DMS53 treated with DMSO at 0.1 percent for 48 hours (cell line): Measurements from ENCODE around the gene SLK.

Experiments used
- DNase-seq: peaks from one replicate; lab custom pipeline; 2025; ENCODE audit not compliant: unreplicated experiment; lab: John Stamatoyannopoulos, UW

The SLK gene

GRCh38 chr10:104033401-104033930, 66.5 kb downstream of the SLK start:
- no peak for DNase-seq

DNA sequence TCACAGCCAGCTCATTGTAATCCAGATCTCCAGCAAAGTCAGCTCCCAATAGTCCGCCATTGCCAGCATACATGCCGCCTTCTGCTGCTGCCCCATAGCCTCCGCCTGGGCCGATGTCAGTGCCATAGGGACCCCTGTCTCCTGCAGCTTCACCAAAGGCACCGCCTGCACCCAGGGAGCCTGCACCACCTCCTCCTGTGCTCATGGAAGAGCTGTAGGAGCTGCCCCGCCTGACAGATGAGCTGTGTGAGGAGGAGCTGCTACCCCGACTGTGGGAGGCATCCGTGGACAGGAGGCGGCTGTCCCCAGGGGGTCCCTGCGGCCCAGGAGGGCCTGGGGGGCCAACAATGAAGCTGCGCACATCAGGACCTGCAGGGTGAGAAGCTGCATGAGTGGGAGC, 67.0 kb downstream of the SLK start:
- DNase-seq = no peak

DNA sequence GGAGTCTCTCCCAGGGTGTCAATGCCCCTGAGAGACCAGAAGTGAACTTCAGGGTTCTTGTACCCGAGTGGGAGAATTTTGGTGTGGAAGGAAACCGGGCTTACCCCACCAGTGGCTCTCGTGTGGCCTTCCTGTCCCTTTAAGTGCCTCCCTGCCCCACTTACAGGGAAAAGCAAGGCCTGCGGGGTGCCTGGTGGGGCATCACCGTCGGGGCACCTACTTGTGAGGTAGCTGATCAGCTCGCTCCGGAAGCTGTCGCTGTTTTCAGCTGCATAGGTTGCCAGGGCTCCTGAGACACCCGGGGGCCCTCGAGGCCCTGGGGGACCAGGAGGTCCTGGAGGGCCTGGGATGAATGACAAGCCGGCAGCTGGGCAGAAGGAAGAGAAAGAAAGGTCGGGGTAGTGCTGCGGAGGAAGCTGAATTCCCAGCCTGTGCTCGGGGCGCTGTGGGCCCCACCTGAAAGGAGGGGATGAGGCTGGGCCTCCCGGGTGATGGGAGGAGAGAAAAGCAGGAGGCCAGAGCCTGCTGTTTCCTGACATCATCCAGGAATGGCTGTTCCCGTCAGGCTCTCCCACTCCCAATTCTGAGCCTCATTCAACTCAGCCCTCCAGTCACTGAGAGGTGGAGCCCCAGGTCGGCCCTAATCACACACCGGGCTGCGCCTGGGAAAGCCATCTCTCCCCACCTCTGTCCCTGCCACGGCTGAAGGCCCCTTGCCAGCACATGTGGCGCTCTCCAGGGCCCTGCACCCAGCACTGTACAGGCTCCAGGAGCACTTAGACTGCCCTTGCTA, 67.7 kb downstream of the SLK start:
- no peak for DNase-seq

DNA sequence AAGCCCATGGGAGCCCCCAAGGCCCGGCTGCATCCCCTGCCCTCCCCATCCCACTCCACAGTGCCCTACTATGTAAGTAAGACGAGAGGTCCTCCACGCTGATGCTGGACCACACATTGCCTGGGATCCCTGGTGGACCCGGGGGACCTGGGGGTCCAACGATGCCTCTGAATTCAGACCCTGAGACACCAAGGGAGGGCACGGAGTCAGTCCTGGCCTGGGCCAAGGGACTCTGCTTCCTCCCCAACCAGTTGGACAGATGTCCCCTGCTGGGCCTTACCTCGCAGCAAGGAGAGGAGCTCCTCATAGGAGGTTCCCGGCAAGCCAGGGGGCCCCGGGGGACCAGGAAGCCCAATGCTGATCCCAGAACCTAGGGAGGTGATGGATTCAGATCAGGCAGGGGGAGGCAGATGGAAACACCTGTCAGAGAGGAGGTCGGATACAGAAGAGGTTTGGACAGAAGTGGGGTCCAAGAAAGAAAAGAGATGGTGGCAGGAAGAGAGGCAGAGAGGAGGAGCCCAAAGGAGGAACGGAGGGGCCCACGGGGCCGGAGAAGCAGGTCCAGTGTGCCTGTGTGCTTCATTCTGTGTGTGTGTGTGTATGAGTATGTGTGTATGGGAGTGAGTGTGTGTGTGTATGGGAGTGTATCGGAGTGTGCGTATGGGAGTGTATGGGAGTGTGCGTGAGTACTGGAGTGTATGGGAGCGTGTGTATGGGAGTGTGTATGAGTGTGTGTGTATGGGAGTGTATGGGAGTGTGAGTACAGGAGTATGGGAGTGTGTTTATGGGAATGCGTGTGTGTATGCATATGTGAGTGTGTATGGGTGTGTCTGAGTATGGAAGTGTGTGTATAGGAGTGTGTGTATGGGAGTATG, 68.5 kb downstream of the SLK start:
- DNase-seq = no peak

DNA sequence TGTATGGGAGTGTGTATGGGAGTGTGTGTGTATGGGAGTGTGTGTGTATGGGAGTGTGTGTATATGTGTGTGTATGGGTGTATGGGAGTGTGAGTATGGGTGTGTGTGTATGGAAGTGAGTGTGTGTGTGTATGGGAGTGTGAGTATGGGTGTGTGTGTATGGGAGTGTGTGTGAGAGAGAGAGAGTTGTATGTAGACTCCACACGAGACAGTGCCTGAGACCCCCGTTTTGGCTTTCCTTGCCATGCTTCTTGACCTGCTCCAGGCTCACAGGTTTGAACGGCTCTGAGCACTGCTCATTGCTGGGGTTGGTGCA, 69.1 kb downstream of the SLK start:
- no peak for DNase-seq

- DNase-seq = no peak
Observed at GRCh38 chr10:104036518-104037260, 69.7 kb downstream of the SLK start.

- DNase-seq = no peak
Observed at GRCh38 chr10:104037261-104037951, 70.5 kb downstream of the SLK start.

DNA sequence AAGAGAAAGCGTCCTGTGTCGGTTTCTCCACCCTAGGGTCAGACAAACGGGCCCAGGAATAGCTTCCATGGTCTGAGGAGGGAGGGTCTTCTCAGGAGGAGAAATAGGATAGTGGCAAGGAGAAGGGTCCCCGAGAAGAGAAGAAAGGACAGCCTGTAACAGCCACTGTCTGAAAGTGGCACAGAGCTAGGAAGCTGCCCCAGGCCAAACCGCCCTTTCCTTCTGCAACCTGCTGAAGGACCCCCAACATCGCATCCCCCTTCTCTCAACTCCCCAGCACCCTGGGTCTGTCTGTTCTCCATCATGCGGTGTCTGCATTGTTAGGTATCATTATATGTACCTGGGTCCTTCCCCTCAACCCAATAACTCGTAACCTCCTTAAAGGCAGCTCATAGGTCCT, 71.6 kb downstream of the SLK start:
- no peak for DNase-seq

DNA sequence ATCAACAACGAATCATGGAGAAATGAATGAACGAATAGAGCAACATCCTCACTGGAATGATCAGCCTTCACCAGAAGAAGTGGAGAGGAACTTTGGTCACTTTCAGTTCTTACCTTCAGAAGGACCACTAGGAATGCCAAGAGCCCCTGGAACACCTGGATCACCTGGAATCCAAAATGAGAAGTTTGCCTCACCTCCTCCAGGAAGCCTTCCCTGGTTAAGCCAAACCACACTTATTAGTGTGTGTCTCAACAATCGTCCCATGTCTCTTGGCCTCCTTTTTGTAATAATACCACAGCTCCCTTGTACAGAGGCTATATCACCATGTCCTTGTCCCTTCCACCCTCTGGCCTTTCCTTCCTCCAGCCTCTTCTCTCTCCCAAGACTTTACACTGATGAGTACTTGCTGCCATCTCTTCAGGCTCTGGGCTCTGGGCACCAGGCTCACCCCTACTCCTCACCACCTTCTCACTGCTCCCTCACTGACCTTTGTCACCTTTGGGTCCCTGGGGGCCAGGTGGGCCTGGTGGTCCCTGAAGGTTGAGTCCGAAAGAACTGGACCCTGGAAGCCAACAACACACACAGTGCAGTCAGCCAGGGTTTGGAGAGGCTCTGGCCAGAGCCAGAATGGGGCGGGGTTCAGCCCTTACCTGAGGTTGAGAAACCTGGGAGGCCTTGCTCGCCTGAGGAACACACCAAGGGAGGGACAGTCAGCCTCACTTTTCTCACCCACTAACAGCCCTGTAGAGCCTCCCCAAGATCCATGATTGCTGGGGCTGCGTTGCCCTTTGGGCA, 72.2 kb downstream of the SLK start:
- no peak for DNase-seq

GRCh38 chr10:104040382-104040781, 73.4 kb downstream of the SLK start:
- DNase-seq = no peak

DNA sequence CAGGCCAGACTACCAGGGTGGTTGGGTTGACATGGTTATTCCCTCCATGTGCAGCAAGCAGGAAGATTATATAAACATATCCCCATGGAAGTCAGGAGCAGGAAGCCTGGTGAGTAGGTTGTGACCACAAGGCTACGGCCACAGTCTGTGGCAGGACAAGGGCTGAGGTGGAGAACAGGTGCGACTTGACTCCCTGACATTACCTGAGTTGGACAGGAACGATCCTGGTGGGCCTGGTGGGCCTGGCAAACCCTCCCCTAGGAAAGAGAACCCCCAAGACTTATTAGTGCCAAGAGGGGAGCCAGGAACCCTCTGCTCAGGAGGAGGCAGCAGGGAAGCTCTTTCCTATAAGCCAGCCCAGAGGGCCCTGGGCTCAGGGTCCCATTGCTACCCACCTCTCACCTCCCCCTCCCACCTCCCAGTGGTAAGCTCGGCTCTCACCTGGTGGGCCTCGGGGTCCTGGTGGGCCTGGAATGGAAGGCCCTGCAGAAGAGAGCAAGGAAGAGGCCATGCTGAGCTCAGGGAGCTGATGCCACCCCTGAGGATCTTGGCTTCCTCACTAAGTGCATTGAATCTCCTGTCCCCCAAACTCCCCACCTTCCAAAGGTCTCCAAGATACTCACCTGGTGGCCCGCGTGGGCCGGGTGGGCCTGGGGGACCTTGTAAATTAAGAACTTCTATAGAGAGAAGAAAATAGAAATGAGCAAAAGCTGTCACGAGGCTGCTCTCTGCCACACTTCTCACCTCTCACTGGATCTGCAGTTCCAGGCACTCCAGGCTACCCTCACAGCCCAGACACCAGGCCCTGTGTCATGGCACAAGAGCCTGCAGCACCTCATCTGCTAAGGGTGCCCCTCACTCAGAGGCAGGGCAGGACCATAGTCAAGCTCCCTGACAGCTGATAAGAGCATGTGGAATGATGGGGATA, 74.2 kb downstream of the SLK start:
- no peak for DNase-seq

GRCh38 chr10:104041891-104042535, 75.1 kb downstream of the SLK start:
- no peak for DNase-seq

DNA sequence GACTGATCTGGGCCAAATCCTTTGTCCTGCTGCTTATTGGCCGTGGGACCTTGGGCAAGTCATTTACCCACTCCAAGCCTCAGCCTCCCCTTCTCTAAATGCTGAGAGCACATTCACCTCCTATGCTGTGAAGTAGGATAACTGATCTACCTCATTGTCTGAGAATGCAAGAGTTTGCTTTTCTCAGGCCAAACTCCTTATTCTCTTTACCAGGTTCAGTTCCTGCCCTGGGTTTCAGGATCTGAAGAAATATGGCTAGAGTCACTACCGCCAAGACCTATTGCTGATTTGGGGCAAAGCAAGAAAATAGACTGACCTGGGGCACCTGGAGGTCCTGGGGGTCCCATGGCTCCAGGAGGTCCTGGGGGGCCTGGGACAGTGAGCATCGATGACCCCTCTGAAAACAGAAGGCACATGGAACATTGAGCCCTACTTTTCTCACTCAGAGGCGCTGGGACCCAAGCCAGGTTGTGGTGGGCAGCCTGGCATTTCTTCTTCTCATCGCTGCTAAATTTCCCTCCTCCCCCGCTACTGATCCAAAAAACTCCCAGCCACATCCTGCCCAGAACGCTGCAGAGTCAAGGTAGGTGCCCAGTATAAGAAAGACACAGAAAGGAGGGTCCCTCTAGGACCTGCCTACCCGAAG, 76.4 kb downstream of the SLK start:
- no peak for DNase-seq

GRCh38 chr10:104043854-104044253, 76.9 kb downstream of the SLK start:
- no peak for DNase-seq

DNA sequence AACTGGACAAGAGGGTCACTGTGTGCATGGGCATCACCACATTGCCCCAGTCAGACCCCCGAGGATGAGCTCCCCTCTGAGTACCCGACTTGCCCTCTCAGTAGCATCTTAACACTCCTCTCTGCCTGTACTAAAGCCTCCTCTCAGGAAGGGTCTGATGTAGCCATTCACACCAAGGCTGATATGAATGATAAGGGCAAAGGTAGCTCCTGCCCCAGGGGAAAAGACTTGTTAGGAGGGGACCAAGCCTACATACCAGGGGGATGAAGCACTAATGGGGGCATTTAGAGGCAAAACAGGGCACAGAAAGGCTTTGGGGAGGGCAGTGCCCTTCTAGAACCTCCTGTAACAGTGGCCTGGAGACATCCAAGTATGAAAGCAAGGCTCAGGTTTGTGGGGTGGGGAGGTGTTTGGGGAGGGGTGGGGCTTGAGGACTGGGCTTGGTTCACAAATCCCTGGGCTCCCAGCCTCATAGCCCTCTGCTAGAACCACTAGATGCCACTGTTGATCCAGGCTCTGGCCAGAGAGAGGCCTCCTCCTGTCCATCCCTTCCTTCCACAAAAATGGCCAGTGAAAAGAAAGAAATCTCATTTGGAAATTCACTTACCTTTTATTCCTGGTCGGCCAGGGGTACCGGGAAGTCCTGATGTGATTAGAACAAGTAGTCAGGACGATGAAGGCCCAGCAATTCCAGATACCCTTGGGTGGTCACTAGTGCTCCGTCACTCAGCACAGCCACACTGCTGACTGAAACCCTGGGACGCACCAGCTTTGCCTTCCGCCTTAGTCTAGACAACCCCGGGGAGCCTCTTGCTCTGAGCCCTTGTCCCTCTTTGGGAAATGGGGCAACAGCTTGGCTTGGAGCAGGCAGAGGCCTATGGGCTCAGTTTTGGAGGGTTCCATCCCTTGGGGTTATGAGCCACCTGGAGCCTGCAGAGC, 78.5 kb downstream of the SLK start:
- peak; percentile 24 for DNase-seq

- no peak for DNase-seq
Observed at GRCh38 chr10:104046651-104047050, 79.7 kb downstream of the SLK start.
